H1 (cell line): ENCODE results near the gene ASS1. TPM values are rescaled to one million over a fixed set of nuclear protein-coding genes. Genes with fewer than 3 reads are reported as not detected.
A peak's percentile ranks its signal among the peaks of the same experiment; 100 is the strongest.

Experiments used
- BACH1 ChIP-seq: IDR thresholded peaks from 2 replicates; pipeline ENCODE4 v1.6.1; 2012; ENCODE audit warnings: low read length, improper control_type of control experiment
- CHD7 ChIP-seq: fragments of 300-600 bp; sonication (generic); IDR thresholded peaks from 2 replicates; pipeline ENCODE4 v1.7.1; 2012; ENCODE audit warnings: low read length, moderate library complexity, mild to moderate bottlenecking, inconsistent platforms; ENCODE audit not compliant: insufficient replicate concordance
- CREB1 ChIP-seq: IDR thresholded peaks from 2 replicates; pipeline ENCODE4 v1.6.1; 2012; ENCODE audit warnings: inconsistent platforms
- E2F6 ChIP-seq: IDR thresholded peaks from 2 replicates; pipeline ENCODE4 v1.6.1; 2012; ENCODE audit warnings: inconsistent platforms
- EZH2 ChIP-seq: fragments of 200-600 bp; sonication (generic); IDR thresholded peaks from 2 replicates; pipeline ENCODE4 v1.7.1; 2012; ENCODE audit warnings: low read depth, mild to moderate bottlenecking, moderate library complexity, low read length, inconsistent platforms; ENCODE audit not compliant: severe bottlenecking
- GABPA ChIP-seq: IDR thresholded peaks from 2 replicates; pipeline ENCODE4 v1.6.1; 2011; ENCODE audit warnings: mild to moderate bottlenecking, low read length, moderate library complexity, borderline replicate concordance; ENCODE audit not compliant: insufficient read depth
- JUN ChIP-seq: IDR thresholded peaks from 2 replicates; pipeline ENCODE4 v1.6.1; 2011; ENCODE audit warnings: low read depth, mild to moderate bottlenecking, improper control_type of control experiment, low read length
- RAD21 ChIP-seq, 2 experiments: IDR thresholded peaks in 1 of 2; conservative IDR thresholded peaks in 1 of 2; 2 replicates each; pipeline ENCODE4 v1.6.1; 2011; ENCODE audit warnings: low read depth in 2 of 2, low read length in 2 of 2, improper control_type of control experiment in 1 of 2, inconsistent platforms in 1 of 2, mild to moderate bottlenecking in 1 of 2, moderate library complexity in 1 of 2
- TAF7 ChIP-seq: optimal IDR thresholded peaks from 2 replicates; pipeline ENCODE3; 2011; ENCODE audit warnings: low read depth, mild to moderate bottlenecking, inconsistent platforms, low read length, moderate library complexity, borderline replicate concordance
- polyA plus RNA-seq, 7 experiments: library from polyadenylated mRNA; depleted of rRNA in 3 of 7; stranded (reverse) in 5 of 7; unstranded in 2 of 7; fragments of >200 nt in 5 of 7; fragments of 200-250 nt in 2 of 7; gene quantifications; 1 replicate in 5 of 7; 2 replicates in 1 of 7; 4 replicates in 1 of 7; pipeline versions ENCODE4 v1.2.1 to v1.2.3, GENCODE V29; 2011 to 2013; ENCODE audit warnings: missing spikeins in 2 of 7, mixed read lengths in 2 of 7
- total RNA-seq: library from RNA; stranded (reverse); fragmentation: NEBNext Ultra II Directional; extraction: Animal tissue kit (Norgen Biotek cat#: 25700); gene quantifications from 2 replicates; pipeline ENCODE4 v1.2.1, GENCODE V29; 2021

ASS1 gene
- total and polyA plus RNA-seq, 2 of the 8 experiments (the other 6 are each of a cell fraction or from before 2014, with no cell fraction given): 108 to 296 TPM

GRCh38 chr9:130433168-130433946, 11.4 kb upstream of the ASS1 start (continued):
- TF ChIP-seq CHD7 (no peak), TAF7 (peak; percentile 23), E2F6 (peak; percentile 75), GABPA (peak; percentile 53), CREB1 (peak; percentile 28; the same call in 1 of the 2 replicates), RAD21 (IDR thresholded peaks at IDR 0.05 in 1 of 2, conservative IDR thresholded peaks at IDR 0.05 in 1 of 2; ENCODE audit: low read depth in 2 of 2, low read length in 2 of 2) (peak; percentile 32 to 40; a peak in 3 of 4 replicates), JUN (no peak), EZH2 (peak; percentile 63), BACH1 (peak; percentile 60; the same call in 1 of the 2 replicates)
